Activated naive CD8-positive, alpha-beta T cell (primary cell): ENCODE results near the gene VCAN.

Source experiments
- H3K27ac Mint-ChIP-seq: one replicate; pipeline ENCODE4 v1.8.0; 2021; ENCODE audit warnings: mixed read lengths
- H3K27me3 Mint-ChIP-seq: one replicate; pipeline ENCODE4 v1.8.0; 2021; ENCODE audit warnings: mixed read lengths
- H3K36me3 Mint-ChIP-seq: one replicate; pipeline ENCODE4 v1.8.0; 2021; ENCODE audit warnings: mixed read lengths
- H3K4me1 Mint-ChIP-seq: one replicate; pipeline ENCODE4 v1.8.0; 2021; ENCODE audit warnings: low read depth, mixed read lengths
- H3K4me3 Mint-ChIP-seq: one replicate; pipeline ENCODE4 v1.8.0; 2021; ENCODE audit warnings: mild to moderate bottlenecking, mixed read lengths
- H3K9me3 Mint-ChIP-seq: one replicate; pipeline ENCODE4 v1.8.0; 2021; ENCODE audit warnings: low read depth, mixed read lengths

VCAN gene

GRCh38 chr5:83526289-83526688 is 54.7 kb downstream of the VCAN start:
- H3K4me1 Mint-ChIP-seq, result no peaks in the 10 kb centered on the region
- no peaks in the 10 kb centered on the region for H3K36me3 Mint-ChIP-seq
- no peak overlapping the region for H3K27ac Mint-ChIP-seq
- no peak overlapping the region for H3K4me3 Mint-ChIP-seq
- H3K9me3 Mint-ChIP-seq, result no peaks in the 10 kb centered on the region
- H3K27me3 Mint-ChIP-seq, result peaks cover 5% of the 10 kb centered on the region

DNA sequence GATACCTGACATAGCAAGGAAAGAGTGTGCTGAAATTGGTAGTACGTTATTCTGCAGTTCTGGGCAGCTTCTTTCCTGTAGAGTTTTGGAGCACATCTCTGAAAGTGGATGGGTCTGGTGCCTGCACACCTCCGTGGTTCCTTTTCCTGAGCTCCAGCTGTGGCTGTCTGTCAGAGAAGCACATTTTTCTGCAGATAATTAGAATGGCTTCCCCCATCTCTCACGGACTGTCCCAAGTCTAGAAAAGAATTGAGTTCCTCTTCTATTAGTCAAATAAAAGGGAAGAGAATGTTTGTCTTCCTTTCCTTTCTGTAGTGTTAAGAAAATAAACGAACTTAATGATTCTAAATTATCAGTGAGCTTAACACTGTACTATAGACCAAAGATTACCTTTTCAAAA is 55.7 kb downstream of the VCAN start:
- no peak overlapping the region for H3K4me3 Mint-ChIP-seq

DNA sequence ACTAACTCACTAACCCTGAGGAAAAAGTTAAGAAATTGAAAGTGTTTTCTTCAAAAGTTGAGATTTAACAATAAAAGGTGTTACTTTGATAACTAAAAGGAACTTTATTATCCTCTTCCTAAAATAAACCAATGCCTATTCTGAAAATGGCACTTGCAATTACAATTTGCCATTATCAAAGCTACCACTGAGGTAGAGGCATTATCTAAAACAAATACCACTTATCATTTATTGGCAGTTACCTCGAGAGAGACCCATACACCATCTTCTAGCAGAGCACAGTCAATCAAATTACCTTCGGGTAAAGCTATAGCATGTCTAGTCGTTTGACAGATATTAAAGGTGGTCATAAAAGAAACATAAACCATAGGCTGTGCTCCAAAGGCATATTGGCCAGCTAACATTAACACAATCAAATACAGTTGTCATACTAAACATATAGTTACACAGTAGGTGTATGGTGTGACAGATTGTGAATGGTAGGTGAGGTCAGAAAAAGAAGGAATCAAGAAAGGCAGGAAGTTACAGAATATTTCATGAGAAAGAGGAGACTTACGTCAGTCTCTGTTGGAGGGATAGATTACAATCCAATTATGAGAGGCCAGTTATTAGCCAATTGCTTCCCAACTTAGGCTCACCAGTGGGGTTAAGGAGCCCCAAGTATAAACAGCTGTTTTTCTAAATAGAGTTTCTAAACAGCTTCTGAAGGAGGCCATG is 56.3 kb downstream of the VCAN start:
- no peak overlapping the region for H3K27ac Mint-ChIP-seq
- H3K9me3 Mint-ChIP-seq, result no peaks in the 10 kb centered on the region

More for the DNA sequence above, 55.7 kb downstream of the VCAN start:
- H3K4me1 Mint-ChIP-seq, result no peaks in the 10 kb centered on the region
- H3K9me3 Mint-ChIP-seq, result no peaks in the 10 kb centered on the region
- H3K27me3 Mint-ChIP-seq, result peaks cover 8% of the 10 kb centered on the region
- H3K36me3 Mint-ChIP-seq, result no peaks in the 10 kb centered on the region
- no peak overlapping the region for H3K27ac Mint-ChIP-seq

DNA sequence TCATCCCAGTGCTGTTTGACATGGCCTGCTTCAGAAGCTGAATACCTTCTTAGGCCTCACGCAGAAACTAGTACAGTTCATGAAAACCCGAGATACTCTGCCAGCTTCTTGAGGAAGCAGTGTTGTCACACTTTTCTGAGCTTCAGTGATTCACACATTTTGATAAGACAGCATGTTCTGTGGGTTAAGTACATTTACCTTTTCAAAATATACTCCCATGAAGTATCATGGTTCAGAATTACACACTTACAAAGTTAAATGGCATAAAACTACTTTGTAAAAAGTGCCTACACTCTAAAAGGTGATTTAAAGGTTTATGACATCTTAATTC is 56.9 kb downstream of the VCAN start:
- no peak overlapping the region for H3K4me3 Mint-ChIP-seq
- H3K36me3 Mint-ChIP-seq, result no peaks in the 10 kb centered on the region
- peaks cover 8% of the 10 kb centered on the region for H3K27me3 Mint-ChIP-seq
- H3K4me1 Mint-ChIP-seq, result no peaks in the 10 kb centered on the region
- H3K27ac Mint-ChIP-seq, result no peak overlapping the region
- H3K9me3 Mint-ChIP-seq, result no peaks in the 10 kb centered on the region

More for the DNA sequence above, 56.3 kb downstream of the VCAN start:
- H3K27me3 Mint-ChIP-seq, result peaks cover 8% of the 10 kb centered on the region
- H3K36me3 Mint-ChIP-seq, result no peaks in the 10 kb centered on the region
- H3K4me1 Mint-ChIP-seq, result no peaks in the 10 kb centered on the region
- H3K4me3 Mint-ChIP-seq, result no peak overlapping the region

DNA sequence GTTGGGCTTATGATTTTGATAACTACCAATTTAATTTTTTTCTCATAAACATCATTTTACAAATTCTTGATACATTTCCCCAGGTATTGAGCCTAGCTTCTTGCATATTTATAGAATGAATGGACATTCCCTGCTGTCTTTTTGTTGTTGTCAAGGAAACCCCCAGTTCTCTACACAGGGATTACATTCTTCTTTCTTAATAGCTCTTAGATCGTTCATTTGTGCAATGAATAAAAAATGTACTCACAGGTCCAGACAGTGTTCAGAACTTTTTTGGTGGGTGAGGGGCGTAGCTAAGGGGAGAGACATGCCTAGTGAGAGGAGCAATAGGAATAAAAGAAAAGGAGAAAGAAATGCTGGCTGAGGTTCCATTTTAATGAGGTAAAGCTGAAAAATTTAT is 58.6 kb downstream of the VCAN start:
- Mint-ChIP-seq H3K27me3 (peaks cover 8% of the 10 kb centered on the region), H3K4me3 (no peak overlapping the region), H3K27ac (no peak overlapping the region), H3K9me3 (no peaks in the 10 kb centered on the region), H3K36me3 (no peaks in the 10 kb centered on the region), H3K4me1 (no peaks in the 10 kb centered on the region)

DNA sequence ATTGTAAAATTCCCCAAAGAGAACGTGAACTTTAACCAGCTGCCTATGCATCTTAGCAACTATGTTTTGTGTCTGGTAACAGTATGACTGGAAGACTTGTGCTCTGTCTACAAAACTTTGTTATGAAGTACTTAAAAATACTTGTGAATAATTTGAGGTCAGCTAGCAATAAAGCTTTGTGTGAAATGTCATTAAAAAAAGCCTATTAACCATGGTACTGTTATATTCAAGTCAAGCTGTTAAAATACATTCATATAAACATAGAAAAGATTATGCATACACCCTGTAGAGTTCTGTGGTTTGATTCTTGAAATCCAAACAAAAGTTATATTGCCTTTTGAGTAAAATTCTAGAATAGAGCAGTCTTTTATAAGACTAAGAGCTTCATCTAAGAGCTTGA is 60.1 kb downstream of the VCAN start:
- no peak overlapping the region for H3K27ac Mint-ChIP-seq
- peaks cover 7% of the 10 kb centered on the region for H3K27me3 Mint-ChIP-seq
- H3K9me3 Mint-ChIP-seq, result no peaks in the 10 kb centered on the region
- H3K4me3 Mint-ChIP-seq, result no peak overlapping the region
- H3K36me3 Mint-ChIP-seq, result no peaks in the 10 kb centered on the region
- H3K4me1 Mint-ChIP-seq, result no peaks in the 10 kb centered on the region

- Mint-ChIP-seq H3K4me1 (peaks cover 9% of the 10 kb centered on the region), H3K36me3 (no peaks in the 10 kb centered on the region), H3K9me3 (no peaks in the 10 kb centered on the region), H3K4me3 (peak overlapping the region; percentile 2), H3K27me3 (no peaks in the 10 kb centered on the region), H3K27ac (peak overlapping the region; percentile 17)
Observed at GRCh38 chr5:83538786-83539462, 67.4 kb downstream of the VCAN start.

DNA sequence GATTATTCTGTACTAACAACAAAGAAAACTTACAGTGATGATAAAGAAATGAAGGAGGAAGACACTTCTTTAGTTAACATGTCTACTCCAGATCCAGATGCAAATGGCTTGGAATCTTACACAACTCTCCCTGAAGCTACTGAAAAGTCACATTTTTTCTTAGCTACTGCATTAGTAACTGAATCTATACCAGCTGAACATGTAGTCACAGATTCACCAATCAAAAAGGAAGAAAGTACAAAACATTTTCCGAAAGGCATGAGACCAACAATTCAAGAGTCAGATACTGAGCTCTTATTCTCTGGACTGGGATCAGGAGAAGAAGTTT is 67.9 kb downstream of the VCAN start:
- Mint-ChIP-seq H3K27ac (peak overlapping the region; percentile 17), H3K36me3 (no peaks in the 10 kb centered on the region), H3K4me1 (peaks cover 9% of the 10 kb centered on the region), H3K4me3 (peak overlapping the region; percentile 2), H3K27me3 (no peaks in the 10 kb centered on the region), H3K9me3 (no peaks in the 10 kb centered on the region)

DNA sequence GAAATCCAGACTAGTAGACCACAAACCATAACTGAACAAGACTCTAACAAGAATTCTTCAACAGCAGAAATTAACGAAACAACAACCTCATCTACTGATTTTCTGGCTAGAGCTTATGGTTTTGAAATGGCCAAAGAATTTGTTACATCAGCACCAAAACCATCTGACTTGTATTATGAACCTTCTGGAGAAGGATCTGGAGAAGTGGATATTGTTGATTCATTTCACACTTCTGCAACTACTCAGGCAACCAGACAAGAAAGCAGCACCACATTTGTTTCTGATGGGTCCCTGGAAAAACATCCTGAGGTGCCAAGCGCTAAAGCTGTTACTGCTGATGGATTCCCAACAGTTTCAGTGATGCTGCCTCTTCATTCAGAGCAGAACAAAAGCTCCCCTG is 68.6 kb downstream of the VCAN start:
- Mint-ChIP-seq H3K9me3 (no peaks in the 10 kb centered on the region), H3K36me3 (no peaks in the 10 kb centered on the region), H3K4me1 (peaks cover 9% of the 10 kb centered on the region), H3K27me3 (no peaks in the 10 kb centered on the region), H3K4me3 (no peak overlapping the region), H3K27ac (no peak overlapping the region)

DNA sequence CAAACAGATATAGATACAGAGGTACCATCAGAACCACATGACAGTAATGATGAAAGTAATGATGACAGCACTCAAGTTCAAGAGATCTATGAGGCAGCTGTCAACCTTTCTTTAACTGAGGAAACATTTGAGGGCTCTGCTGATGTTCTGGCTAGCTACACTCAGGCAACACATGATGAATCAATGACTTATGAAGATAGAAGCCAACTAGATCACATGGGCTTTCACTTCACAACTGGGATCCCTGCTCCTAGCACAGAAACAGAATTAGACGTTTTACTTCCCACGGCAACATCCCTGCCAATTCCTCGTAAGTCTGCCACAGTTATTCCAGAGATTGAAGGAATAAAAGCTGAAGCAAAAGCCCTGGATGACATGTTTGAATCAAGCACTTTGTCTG is 69.2 kb downstream of the VCAN start:
- H3K4me1 Mint-ChIP-seq, result peaks cover 9% of the 10 kb centered on the region

GRCh38 chr5:83542839-83543238 is 71.3 kb downstream of the VCAN start:
- Mint-ChIP-seq H3K27ac (no peak overlapping the region), H3K4me3 (no peak overlapping the region), H3K4me1 (peaks cover 9% of the 10 kb centered on the region), H3K36me3 (no peaks in the 10 kb centered on the region), H3K27me3 (no peaks in the 10 kb centered on the region), H3K9me3 (no peaks in the 10 kb centered on the region)

More for the DNA sequence above, 69.2 kb downstream of the VCAN start:
- no peak overlapping the region for H3K4me3 Mint-ChIP-seq
- no peaks in the 10 kb centered on the region for H3K27me3 Mint-ChIP-seq
- H3K27ac Mint-ChIP-seq, result no peak overlapping the region
- H3K9me3 Mint-ChIP-seq, result no peaks in the 10 kb centered on the region
- H3K36me3 Mint-ChIP-seq, result no peaks in the 10 kb centered on the region

DNA sequence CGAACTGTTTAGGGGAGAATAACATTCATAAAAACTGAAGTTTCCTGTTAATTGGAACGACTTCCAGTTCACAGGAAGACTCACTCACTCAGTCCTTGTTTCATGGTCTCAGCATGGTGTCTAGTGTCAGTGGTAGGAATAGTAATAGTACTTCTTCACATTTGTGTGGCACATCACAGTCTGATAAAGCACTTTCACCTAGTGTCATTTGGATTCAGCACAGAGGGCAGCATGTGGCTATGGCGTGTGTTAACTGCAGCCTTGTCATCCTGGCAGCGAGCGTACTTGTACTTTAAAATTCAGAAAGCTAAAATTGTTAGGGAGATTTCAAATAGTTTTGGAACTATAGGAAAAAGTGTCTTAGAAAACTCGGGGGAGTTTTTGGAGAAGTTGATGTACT is 72.4 kb downstream of the VCAN start:
- H3K27me3 Mint-ChIP-seq, result no peaks in the 10 kb centered on the region
- H3K36me3 Mint-ChIP-seq, result no peaks in the 10 kb centered on the region
- no peak overlapping the region for H3K27ac Mint-ChIP-seq
- peaks cover 7% of the 10 kb centered on the region for H3K4me1 Mint-ChIP-seq
- H3K9me3 Mint-ChIP-seq, result no peaks in the 10 kb centered on the region
- no peak overlapping the region for H3K4me3 Mint-ChIP-seq

DNA sequence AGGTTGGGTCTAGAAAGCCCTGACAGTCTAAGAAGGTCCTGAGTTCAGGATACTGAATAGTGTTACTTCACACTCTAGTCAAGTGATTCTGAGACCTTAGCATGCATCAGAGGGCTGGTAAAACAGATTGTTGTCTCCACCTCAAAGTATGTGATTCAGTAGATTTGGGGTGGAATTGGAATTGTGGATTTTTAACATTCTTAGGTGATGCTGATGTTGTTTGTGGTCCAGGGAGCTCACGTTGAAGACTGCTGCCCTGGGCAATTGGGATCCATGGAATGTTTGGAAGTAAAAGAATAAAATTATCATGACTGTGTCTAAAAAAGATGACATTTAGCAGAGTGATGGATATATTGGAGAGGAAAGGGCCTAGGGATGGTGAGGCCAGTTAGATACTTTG is 75.6 kb downstream of the VCAN start:
- Mint-ChIP-seq H3K27ac (no peak overlapping the region), H3K27me3 (peaks cover 2% of the 10 kb centered on the region), H3K36me3 (no peaks in the 10 kb centered on the region), H3K4me1 (no peaks in the 10 kb centered on the region), H3K9me3 (no peaks in the 10 kb centered on the region), H3K4me3 (no peak overlapping the region)

GRCh38 chr5:83547889-83548288 is 76.3 kb downstream of the VCAN start:
- Mint-ChIP-seq H3K27me3 (peaks cover 2% of the 10 kb centered on the region), H3K36me3 (no peaks in the 10 kb centered on the region), H3K4me1 (no peaks in the 10 kb centered on the region), H3K27ac (no peak overlapping the region), H3K4me3 (no peak overlapping the region), H3K9me3 (no peaks in the 10 kb centered on the region)

DNA sequence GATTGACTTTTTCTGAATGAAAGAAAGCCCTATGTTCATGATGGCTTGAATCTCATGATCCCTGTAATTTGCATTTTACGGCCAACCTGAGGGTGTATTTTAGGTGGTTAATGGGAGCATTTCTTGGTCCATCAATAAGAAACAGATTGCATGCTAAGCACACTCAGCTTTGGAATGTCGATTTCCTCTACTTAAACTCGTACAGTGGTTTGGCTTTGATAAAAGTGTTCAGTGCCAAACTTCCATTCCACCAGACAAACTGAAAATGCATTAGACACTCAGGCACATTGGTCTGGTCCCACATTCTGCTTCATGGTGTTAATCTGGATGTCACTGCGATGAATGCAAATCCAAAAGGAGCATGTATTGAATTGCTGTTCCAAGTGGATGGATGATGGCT is 77.0 kb downstream of the VCAN start:
- no peak overlapping the region for H3K4me3 Mint-ChIP-seq
- no peaks in the 10 kb centered on the region for H3K4me1 Mint-ChIP-seq
- no peaks in the 10 kb centered on the region for H3K36me3 Mint-ChIP-seq
- no peaks in the 10 kb centered on the region for H3K9me3 Mint-ChIP-seq
- H3K27me3 Mint-ChIP-seq, result peaks cover 2% of the 10 kb centered on the region
- H3K27ac Mint-ChIP-seq, result no peak overlapping the region

DNA sequence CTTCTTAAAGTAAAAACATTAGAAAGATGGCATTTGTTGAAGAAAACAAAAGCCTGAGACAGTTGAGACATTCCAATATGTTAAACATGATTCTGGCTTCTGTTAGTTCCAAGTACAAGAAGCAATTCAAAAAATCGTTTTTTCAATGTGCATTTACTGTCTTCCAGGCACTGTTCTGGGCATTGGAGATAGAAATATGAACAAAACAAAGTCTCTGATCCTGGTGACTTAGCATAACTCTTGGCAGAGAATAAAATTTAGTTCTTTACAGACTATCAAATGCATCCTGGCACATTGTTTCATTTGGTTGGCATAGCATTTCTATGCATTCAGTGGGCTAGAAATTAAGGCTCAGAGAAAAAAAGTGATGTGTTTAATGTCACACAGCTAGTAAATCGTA is 77.5 kb downstream of the VCAN start:
- Mint-ChIP-seq H3K27me3 (peaks cover 2% of the 10 kb centered on the region), H3K27ac (no peak overlapping the region), H3K9me3 (no peaks in the 10 kb centered on the region), H3K4me3 (no peak overlapping the region), H3K4me1 (no peaks in the 10 kb centered on the region), H3K36me3 (no peaks in the 10 kb centered on the region)
